WTC11 (cell line): Measurements from ENCODE around the gene KRTAP9-4. TPM values are rescaled to one million over a fixed set of nuclear protein-coding genes. Genes with fewer than 3 reads are reported as not detected.
"Not testable (repeated sequence)": the region's sequence is repeated elsewhere in the genome, so short reads cannot be mapped to it uniquely, and the experiment has no call there.

Experiments
- ATAC-seq: fragments of 200-7000 bp; cut with Tn5 transposase; 2 replicates; pipeline ENCODE4 v1.10.0; 2021; ENCODE audit warnings: mild to moderate bottlenecking, moderate library complexity
- CTCF ChIA-PET: fragments of 300-600 bp; sonication (Branson Sonifier 250); formaldehyde crosslinking; loops from one replicate; lab custom pipeline; 2021; ENCODE audit warnings: antibody characterized with exemption; lab: Charles Lee
- POLR2A ChIA-PET: fragments of 350-600 bp; sonication (Branson Sonifier 250); formaldehyde crosslinking; loops from one replicate; lab custom pipeline; 2021; ENCODE audit warnings: antibody characterized with exemption; lab: Charles Lee
- DNase-seq: peaks from one replicate; pipeline ENCODE4 v3.0.0; 2021; ENCODE audit warnings: low spot score
- H3K27ac Mint-ChIP-seq: 2 replicates; pipeline ENCODE4 v1.8.0; 2021; ENCODE audit warnings: mixed read lengths
- H3K27me3 Mint-ChIP-seq: 2 replicates; pipeline ENCODE4 v1.8.0; 2021; ENCODE audit warnings: low read depth, mild to moderate bottlenecking, moderate library complexity, mixed read lengths
- H3K36me3 Mint-ChIP-seq: 2 replicates; pipeline ENCODE4 v1.8.0; 2021; ENCODE audit warnings: mixed read lengths
- H3K4me1 Mint-ChIP-seq: 2 replicates; pipeline ENCODE4 v1.8.0; 2022; ENCODE audit warnings: mixed read lengths
- H3K4me3 Mint-ChIP-seq: 2 replicates; pipeline ENCODE4 v1.8.0; 2021; ENCODE audit warnings: mild to moderate bottlenecking, moderate library complexity, mixed read lengths
- H3K9me3 Mint-ChIP-seq: 2 replicates; pipeline ENCODE4 v1.8.0; 2021; ENCODE audit warnings: mixed read lengths
- GTF2I ChIP-seq: fragments of 250-450 bp; sonication (Bioruptor Pico); conservative IDR thresholded peaks from 2 replicates; pipeline ENCODE4 v1.4.0; 2021; ENCODE audit warnings: mild to moderate bottlenecking
- KAT7 ChIP-seq: sonication (generic); formaldehyde crosslinking; IDR thresholded peaks from 2 replicates; pipeline ENCODE4 v1.8.1; 2023; ENCODE audit warnings: missing genetic modification reagents, mild to moderate bottlenecking, borderline replicate concordance
- NFE2L1 ChIP-seq: sonication (generic); formaldehyde crosslinking; IDR thresholded peaks from 2 replicates; pipeline ENCODE4 v1.8.1; 2023; ENCODE audit warnings: missing genetic modification reagents
- ZBTB21 ChIP-seq: sonication (generic); formaldehyde crosslinking; IDR thresholded peaks from 2 replicates; pipeline ENCODE4 v1.8.1; 2023; ENCODE audit warnings: mild to moderate bottlenecking, missing genetic modification reagents, borderline replicate concordance
- ZNF423 ChIP-seq: fragments of 250-450 bp; sonication (Bioruptor Pico); IDR thresholded peaks from 2 replicates; pipeline ENCODE4 v2.1.2; 2022; ENCODE audit warnings: mild to moderate bottlenecking, moderate library complexity
- total RNA-seq: library from RNA; stranded (reverse); gene quantifications from 3 replicates; pipeline ENCODE4 v1.2.3, GENCODE V29; 2021
- TF ChIP-seq, protein P1 (sequence below): fragments of 250-450 bp; sonication (Bioruptor Pico); conservative IDR thresholded peaks from 2 replicates; pipeline ENCODE4 v1.9.0; 2021; ENCODE audit warnings: mild to moderate bottlenecking
- TF ChIP-seq, protein P2 (sequence below): sonication (generic); formaldehyde crosslinking; conservative IDR thresholded peaks from 2 replicates; pipeline ENCODE4 v1.8.1; 2022; ENCODE audit warnings: mild to moderate bottlenecking, missing genetic modification reagents
- TF ChIP-seq, protein P3 (sequence below): fragments of 250-450 bp; sonication (Bioruptor Pico); IDR thresholded peaks from 2 replicates; pipeline ENCODE4 v1.9.0; 2021; ENCODE audit warnings: mild to moderate bottlenecking
- TF ChIP-seq, protein P4 (sequence below): fragments of 250-450 bp; sonication (Bioruptor Pico); IDR thresholded peaks from 2 replicates; pipeline ENCODE4 v1.8.0; 2021; ENCODE audit warnings: mild to moderate bottlenecking
- TF ChIP-seq, protein P5 (sequence below): sonication (generic); formaldehyde crosslinking; IDR thresholded peaks from 2 replicates; pipeline ENCODE4 v1.8.1; 2022; ENCODE audit warnings: low read depth, missing genetic modification reagents, borderline replicate concordance
- TF ChIP-seq, protein P6 (sequence below): sonication (generic); formaldehyde crosslinking; IDR thresholded peaks from 2 replicates; pipeline ENCODE4 v1.8.1; 2022; ENCODE audit warnings: mild to moderate bottlenecking, missing genetic modification reagents, moderate library complexity, borderline replicate concordance
- TF ChIP-seq, protein P7 (sequence below): sonication (generic); formaldehyde crosslinking; IDR thresholded peaks from 2 replicates; pipeline ENCODE4 v1.8.1; 2023; ENCODE audit warnings: mild to moderate bottlenecking, missing genetic modification reagents, moderate library complexity

Gene KRTAP9-4
- total RNA-seq, 1 experiment from 2014 or later = not detected

DNA sequence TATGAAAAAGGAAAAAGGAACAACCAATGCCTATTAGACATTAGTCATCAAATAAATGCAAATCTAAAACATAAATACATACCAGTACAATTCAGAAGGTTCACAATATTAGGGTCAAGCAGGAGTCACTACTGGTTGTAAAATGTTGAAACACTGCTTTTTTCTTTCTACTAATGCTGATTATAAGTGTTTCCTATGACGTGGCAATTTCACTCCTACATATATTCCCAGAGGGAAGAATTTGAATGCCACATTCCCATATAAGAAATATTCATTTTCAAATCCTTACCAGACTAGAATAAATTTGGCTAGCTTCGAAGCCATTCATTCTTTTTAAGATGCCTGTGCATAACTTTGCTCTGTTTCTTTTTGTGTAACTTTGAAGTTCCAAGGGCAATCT lies 25.7 kb upstream of the KRTAP9-4 start:
- CTCF ChIA-PET = no interaction called here
- Mint-ChIP-seq H3K4me1 (peaks cover 8% of the 10 kb centered on the region), H3K27ac (no peak overlapping the region), H3K4me3 (no peak overlapping the region), H3K9me3 (peaks cover 17% of the 10 kb centered on the region), H3K27me3 (no peaks in the 10 kb centered on the region), H3K36me3 (no peaks in the 10 kb centered on the region)
- ATAC-seq (no peak), DNase-seq (no peak)
- TF ChIP-seq, protein P1, sequence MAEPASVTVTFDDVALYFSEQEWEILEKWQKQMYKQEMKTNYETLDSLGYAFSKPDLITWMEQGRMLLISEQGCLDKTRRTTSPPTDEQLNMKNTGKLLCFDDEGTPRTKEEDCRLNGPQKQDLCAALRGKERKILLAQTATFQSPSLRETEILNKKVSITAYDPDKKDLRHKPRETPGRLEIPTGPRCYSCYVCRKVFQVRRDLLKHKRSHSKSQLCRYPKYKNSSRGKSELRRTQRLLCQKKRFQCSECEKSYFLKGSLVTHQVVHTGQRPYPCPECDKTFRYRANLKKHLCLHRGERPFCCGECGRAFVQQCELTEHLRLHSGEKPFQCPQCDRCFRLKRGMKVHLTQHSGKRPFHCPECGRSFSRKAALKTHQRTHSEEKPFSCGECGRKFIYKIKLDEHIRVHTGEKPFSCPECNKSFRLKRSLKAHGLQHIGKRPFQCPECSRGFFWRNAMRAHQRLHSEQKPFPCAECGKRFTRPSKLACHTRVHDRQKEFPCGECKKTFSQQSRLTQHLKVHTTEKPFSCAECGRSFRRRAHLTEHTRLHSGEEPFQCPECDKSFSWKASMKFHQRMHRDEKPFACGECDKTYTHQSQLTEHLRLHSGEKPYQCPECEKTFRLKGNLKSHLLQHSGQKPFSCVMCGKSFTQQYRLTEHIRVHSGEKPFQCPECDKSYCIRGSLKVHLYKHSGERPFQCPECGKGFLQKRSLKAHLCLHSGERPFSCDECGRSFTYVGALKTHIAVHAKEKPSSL (CRISPR knock-in tag) = no peak
- no peak for TF ChIP-seq ZNF423 (CRISPR knock-in tag)
- TF ChIP-seq, protein P2, sequence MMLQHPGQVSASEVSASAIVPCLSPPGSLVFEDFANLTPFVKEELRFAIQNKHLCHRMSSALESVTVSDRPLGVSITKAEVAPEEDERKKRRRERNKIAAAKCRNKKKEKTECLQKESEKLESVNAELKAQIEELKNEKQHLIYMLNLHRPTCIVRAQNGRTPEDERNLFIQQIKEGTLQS (CRISPR knock-in tag) = no peak
- TF ChIP-seq, protein P3, sequence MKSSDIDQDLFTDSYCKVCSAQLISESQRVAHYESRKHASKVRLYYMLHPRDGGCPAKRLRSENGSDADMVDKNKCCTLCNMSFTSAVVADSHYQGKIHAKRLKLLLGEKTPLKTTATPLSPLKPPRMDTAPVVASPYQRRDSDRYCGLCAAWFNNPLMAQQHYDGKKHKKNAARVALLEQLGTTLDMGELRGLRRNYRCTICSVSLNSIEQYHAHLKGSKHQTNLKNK (CRISPR knock-in tag) = no peak
- TF ChIP-seq, protein P4, sequence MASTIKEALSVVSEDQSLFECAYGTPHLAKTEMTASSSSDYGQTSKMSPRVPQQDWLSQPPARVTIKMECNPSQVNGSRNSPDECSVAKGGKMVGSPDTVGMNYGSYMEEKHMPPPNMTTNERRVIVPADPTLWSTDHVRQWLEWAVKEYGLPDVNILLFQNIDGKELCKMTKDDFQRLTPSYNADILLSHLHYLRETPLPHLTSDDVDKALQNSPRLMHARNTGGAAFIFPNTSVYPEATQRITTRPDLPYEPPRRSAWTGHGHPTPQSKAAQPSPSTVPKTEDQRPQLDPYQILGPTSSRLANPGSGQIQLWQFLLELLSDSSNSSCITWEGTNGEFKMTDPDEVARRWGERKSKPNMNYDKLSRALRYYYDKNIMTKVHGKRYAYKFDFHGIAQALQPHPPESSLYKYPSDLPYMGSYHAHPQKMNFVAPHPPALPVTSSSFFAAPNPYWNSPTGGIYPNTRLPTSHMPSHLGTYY (CRISPR knock-in tag) = no peak
- POLR2A ChIA-PET = no interaction called here

DNA sequence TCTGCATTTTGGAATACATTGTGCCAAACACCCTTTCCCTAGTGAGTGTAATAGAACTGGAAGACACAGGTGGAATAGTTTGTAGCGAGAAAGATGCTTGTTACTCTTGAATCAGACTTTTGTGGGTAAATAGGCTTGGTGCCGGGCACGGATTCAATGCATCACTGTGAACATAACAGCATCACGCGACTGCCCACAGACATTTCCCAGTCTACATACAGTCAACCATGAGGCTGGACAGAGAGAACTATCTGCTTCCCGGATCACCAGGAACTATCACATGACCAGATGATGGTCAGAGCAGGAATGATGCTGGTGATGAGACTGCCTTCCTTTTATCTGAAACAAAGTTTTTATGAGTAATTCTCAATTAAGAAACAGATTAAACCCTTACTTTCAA lies 23.4 kb upstream of the KRTAP9-4 start:
- Mint-ChIP-seq H3K4me1 (peaks cover 8% of the 10 kb centered on the region), H3K9me3 (0 out of 2 replicates have a peak, but pooled peaks cover under 1% of the 10 kb centered on the region), H3K36me3 (no peaks in the 10 kb centered on the region), H3K4me3 (no peak overlapping the region), H3K27ac (no peak overlapping the region), H3K27me3 (no peaks in the 10 kb centered on the region)
- TF ChIP-seq, protein P5, sequence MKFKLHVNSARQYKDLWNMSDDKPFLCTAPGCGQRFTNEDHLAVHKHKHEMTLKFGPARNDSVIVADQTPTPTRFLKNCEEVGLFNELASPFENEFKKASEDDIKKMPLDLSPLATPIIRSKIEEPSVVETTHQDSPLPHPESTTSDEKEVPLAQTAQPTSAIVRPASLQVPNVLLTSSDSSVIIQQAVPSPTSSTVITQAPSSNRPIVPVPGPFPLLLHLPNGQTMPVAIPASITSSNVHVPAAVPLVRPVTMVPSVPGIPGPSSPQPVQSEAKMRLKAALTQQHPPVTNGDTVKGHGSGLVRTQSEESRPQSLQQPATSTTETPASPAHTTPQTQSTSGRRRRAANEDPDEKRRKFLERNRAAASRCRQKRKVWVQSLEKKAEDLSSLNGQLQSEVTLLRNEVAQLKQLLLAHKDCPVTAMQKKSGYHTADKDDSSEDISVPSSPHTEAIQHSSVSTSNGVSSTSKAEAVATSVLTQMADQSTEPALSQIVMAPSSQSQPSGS (CRISPR knock-in tag) = no peak
- TF ChIP-seq, protein P6, sequence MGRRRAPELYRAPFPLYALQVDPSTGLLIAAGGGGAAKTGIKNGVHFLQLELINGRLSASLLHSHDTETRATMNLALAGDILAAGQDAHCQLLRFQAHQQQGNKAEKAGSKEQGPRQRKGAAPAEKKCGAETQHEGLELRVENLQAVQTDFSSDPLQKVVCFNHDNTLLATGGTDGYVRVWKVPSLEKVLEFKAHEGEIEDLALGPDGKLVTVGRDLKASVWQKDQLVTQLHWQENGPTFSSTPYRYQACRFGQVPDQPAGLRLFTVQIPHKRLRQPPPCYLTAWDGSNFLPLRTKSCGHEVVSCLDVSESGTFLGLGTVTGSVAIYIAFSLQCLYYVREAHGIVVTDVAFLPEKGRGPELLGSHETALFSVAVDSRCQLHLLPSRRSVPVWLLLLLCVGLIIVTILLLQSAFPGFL (CRISPR knock-in tag) = no peak
- no peak for TF ChIP-seq ZBTB21 (CRISPR knock-in tag)
- no peak for TF ChIP-seq NFE2L1 (CRISPR knock-in tag)
- TF ChIP-seq, protein P7, sequence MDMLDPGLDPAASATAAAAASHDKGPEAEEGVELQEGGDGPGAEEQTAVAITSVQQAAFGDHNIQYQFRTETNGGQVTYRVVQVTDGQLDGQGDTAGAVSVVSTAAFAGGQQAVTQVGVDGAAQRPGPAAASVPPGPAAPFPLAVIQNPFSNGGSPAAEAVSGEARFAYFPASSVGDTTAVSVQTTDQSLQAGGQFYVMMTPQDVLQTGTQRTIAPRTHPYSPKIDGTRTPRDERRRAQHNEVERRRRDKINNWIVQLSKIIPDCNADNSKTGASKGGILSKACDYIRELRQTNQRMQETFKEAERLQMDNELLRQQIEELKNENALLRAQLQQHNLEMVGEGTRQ (CRISPR knock-in tag) = no peak
- no peak for TF ChIP-seq GTF2I
- no peak for TF ChIP-seq KAT7
- ChIA-PET CTCF (no interaction called here), POLR2A (no interaction called here)
- ATAC-seq (no peak), DNase-seq (no peak)

DNA sequence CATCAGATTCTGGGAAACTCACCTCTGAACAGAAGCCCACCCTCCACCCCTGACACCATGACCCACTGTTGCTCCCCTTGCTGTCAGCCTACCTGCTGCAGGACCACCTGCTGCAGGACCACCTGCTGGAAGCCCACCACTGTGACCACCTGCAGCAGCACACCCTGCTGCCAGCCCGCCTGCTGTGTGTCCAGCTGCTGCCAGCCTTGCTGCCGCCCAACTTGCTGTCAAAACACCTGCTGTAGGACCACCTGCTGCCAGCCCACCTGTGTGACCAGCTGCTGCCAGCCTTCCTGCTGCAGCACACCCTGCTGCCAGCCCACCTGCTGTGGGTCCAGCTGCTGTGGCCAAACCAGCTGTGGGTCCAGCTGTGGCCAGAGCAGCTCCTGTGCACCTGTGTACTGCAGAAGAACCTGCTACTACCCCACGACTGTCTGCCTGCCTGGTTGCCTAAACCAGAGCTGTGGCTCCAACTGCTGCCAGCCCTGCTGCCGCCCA lies 22.8 kb upstream of the KRTAP9-4 start, which contains the start of gene KRTAP9-2:
TSS of gene KRTAP9-2 (plus strand) at position 51 of the 498 bp plus-strand sequence. CDS start at position 58, 7 bp downstream.
- POLR2A ChIA-PET, H3K4me3 Mint-ChIP-seq, ATAC-seq, H3K9me3 Mint-ChIP-seq, CTCF ChIA-PET, H3K27ac Mint-ChIP-seq, H3K4me1 Mint-ChIP-seq, DNase-seq, H3K27me3 Mint-ChIP-seq, H3K36me3 Mint-ChIP-seq: not testable (repeated sequence)
- peak; percentile 57; the same call in 1 of the 2 replicates for TF ChIP-seq ZNF423 (CRISPR knock-in tag)
